HG03280 (cell line): ENCODE results near the gene HSD3B2.

Experiments
- ATAC-seq: cut with Tn5 transposase; IDR thresholded peaks from one replicate; pipeline ENCODE4 v1.9.1; 2021; ENCODE audit warnings: mild to moderate bottlenecking, moderate library complexity; ENCODE audit not compliant: unreplicated experiment

Gene HSD3B2

GRCh38 chr1:119396982-119397381 is 18.0 kb upstream of the HSD3B2 start:
- ATAC-seq: no peak

- no peak for ATAC-seq
These were observed 17.0 kb upstream of the HSD3B2 start for GRCh38 chr1:119397986-119398385.

GRCh38 chr1:119404736-119405135 is 10.2 kb upstream of the HSD3B2 start:
- no peak for ATAC-seq

DNA sequence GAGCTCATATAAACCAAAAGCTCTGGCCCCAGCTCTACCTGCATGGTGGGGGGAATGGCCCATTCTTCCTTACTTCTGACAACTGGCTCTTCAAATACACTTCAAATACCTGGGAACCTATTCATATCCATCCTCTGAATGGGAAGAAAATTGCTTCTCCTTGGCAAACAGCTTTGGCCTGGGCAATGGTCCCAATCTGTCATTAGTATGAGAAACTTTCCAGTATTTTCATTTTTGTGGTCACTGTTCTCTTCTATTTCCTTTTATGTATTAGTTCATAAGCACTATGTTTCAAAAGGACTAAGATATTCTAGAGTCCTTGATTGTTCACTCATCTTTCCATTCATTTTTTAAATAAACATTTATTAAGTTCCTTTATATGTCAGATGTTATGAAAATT is 5.2 kb upstream of the HSD3B2 start:
- ATAC-seq: no peak

DNA sequence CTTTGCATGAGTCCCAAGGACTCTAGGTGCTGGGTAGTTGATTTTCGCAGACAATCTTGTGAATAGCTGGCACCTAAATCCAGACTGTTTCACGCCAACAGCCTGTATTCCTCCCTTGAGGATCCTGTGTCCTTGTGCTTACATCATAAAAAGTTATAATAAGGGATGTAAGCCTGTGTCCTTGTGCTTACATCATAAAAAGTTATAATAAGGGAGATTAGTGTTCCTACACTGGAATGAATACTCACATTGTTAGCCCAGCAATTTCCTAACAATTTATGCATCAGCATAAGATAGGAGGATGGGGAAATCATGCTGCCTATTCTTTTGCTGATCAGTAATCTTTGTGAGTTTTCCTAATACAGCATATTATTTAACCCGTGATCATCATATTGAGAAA is 4.0 kb upstream of the HSD3B2 start:
- no peak for ATAC-seq

GRCh38 chr1:119416006-119416640 is 1.2 kb downstream of the HSD3B2 start:
- ATAC-seq: no peak

- ATAC-seq: no peak
These were observed 4.2 kb downstream of the HSD3B2 start for GRCh38 chr1:119419109-119419508.

- no peak for ATAC-seq
These were observed 5.7 kb downstream of the HSD3B2 start for GRCh38 chr1:119420638-119421037.

GRCh38 chr1:119422631-119423030 is 7.7 kb downstream of the HSD3B2 start:
- ATAC-seq: no peak

DNA sequence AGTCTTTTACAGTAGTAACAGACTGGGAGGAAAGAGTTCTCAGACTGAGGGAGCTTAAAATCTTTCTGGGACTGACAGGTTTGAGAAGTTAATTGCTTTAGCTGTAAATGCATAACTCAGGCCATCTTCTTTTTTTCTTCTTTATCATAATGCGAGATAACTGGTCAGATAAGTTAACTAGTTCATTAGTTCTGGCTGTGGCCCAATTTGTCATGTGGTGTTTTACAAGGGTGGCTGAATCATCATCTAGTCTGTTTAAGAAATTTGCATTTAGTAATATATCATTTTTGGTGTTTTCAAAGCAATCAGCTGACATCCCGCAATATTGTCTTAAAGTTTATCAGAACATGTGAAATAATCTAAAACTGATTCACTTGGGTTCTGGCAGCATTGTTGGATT is 14.0 kb downstream of the HSD3B2 start:
- ATAC-seq: no peak

DNA sequence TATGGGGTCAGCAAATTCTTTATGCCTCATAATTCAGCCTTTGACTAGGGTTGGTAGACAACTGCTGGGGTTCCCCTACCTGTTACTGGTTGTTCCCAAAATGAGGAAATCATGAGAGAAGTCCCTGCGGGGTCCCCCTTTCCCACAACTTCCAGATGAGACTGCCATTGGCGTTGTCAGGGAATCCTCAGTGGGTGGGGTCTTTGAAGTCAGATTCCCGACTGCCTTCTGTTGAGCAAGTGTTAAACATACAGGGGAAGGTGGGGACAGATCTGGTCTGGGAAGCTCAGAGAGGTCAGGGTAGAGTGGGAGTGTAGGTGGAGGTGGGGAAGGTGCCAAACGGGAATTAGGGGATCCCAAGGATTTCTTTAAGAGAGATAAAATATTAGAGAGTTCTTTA is 14.7 kb downstream of the HSD3B2 start:
- no peak for ATAC-seq

GRCh38 chr1:119430486-119430885 is 15.5 kb downstream of the HSD3B2 start:
- no peak for ATAC-seq

DNA sequence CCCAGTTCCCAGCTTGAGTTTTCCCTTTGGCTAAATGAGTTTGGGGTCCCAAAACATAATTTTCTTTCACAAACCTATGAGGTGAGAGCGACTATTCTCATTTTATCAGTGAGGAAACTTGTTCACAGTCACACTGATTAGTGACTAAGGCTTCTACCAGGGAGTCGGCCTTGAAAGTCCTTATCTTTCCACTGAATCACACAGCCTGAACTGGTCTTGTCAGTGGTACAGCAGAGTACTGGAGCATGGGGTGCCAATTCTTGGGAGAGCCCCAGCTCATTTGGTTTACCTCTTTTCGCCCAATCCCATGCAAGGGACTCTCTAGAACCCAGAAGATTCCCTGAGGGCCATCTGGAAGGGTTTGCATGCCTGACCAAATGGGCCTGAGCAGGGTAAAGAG is 16.9 kb downstream of the HSD3B2 start:
- no peak for ATAC-seq

DNA sequence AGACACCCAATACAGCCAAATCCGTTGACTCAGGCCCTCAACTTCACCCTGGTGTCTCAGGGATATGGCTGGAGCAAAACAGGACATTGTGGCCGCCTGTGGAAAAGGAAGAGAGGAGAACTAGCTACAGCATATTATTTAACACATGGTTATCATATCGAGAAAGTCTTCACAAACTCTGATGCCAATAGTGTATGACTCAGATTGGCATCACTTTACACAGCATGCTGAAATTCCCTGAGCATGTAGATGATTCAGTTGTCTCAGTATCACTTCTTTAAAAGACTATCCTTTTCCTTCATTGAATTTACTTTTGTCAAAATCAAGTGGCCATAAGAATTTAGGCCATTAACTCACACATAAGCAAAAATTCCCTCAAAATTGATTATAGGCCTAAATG is 20.1 kb downstream of the HSD3B2 start:
- ATAC-seq: no peak

- ATAC-seq: no peak
These were observed 23.8 kb downstream of the HSD3B2 start for GRCh38 chr1:119438761-119439160.

- ATAC-seq: no peak
These were observed 25.9 kb downstream of the HSD3B2 start for GRCh38 chr1:119440721-119441307.

- ATAC-seq: no peak
These were observed 27.8 kb downstream of the HSD3B2 start for GRCh38 chr1:119442756-119443155.

DNA sequence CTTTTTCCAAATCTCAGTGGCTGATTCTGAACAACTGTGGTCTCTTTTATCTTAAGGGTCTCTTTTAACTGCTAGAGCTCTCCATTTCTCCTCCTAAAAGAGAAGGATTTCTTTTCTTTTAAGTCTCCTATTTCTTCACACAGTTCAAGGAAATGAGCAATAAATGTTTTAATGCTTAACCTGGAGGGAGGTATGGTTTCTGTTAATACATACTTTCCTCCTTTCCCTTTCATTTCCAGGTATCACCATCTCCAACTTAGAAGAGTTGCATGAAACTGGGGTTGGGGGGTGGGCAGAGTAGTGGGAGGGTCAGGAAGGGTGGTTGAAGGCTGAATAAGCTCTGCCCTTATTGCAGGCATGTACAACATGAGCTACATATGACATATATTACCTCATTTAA is 31.4 kb downstream of the HSD3B2 start:
- ATAC-seq: no peak

DNA sequence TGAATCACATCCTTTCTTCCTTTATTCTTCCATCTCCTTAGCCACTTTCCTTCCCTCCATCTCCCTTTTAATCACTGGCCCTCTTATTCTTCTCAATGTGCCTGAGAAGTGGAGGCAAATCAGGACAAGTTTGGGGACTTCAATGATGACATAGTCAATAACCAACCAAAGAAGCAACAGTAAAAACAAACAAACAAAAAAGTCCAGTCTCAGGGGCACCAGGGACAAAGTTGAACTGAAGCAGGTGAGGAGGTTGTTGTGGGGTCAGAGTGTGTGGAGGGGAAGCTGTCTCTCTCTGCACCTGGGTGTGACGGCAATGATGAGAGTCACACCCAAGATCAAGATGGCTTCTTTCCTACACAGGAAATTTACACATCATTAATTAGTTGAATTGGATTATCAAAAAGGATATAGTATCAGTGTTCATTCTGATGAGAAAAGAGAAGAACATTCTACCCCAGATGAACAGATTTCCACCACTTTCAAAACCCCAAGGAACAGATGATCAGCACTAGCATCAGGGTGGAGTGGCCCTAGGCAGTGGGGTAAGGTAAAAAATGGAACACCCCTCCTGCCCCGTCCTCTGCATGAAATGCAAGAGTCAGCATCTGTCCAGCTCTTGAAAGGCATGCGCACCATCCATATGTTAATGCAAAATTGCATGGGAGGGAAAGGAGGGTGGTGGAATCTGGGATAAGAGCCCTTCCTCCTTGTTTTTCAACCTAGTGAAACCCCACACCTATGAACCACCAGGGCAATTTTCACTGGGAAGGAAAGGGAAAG is 32.6 kb downstream of the HSD3B2 start:
- ATAC-seq: no peak

DNA sequence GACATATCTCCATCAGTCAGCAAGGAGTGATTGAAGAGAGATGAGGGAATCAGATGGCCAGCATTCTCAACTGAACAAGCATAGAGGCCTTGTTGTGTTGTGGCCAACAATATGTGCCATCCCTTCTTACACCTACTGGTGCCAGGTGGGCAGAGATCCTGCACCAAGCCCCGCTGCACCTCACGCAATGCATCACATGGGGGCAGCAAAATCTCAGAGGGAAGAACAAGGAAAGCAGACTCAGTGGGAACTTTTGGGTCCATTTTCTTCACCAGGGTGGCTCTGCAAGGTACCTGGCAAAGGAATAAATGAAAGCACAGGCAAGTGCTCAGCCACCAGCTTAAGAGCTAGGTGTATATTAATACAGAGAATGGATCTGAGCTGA is 33.2 kb downstream of the HSD3B2 start:
- no peak for ATAC-seq

GRCh38 chr1:119449971-119450370 is 35.0 kb downstream of the HSD3B2 start:
- no peak for ATAC-seq

DNA sequence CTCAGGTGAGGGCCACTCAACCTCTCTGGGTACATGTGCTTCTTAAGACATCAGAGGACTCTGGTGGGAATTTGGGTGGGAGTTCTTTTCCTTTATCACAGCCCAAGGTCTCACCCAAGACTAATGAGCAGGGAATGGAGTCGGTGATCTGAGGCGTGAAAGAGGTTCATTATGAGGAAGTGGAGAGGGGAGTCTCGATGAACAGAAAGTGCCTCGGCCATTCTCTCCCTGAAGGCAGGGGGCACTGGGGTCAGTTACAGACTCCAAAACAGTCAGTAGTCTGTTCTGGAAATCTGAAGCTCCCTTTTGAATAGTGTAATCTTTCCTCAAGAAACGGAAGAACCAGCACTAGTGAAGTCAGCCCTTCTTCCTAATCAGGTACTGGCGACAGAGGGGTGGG is 36.2 kb downstream of the HSD3B2 start:
- no peak for ATAC-seq
